Hematopoietic multipotent progenitor cell treated with erythropoietin and hydrocortisone succinate and interleukin-3 and kit ligand, for 4 days (in vitro differentiated cells): ENCODE measurements around the gene RNF103.
A peak's percentile ranks its signal among the peaks of the same experiment; 100 is the strongest.
"Not testable (repeated sequence)": the region's sequence is repeated elsewhere in the genome, so short reads cannot be mapped to it uniquely, and the experiment has no call there.

Experiments
- DNase-seq: peaks from one replicate; pipeline ENCODE4 v3.0.0-alpha.2; 2015

Gene RNF103

DNA sequence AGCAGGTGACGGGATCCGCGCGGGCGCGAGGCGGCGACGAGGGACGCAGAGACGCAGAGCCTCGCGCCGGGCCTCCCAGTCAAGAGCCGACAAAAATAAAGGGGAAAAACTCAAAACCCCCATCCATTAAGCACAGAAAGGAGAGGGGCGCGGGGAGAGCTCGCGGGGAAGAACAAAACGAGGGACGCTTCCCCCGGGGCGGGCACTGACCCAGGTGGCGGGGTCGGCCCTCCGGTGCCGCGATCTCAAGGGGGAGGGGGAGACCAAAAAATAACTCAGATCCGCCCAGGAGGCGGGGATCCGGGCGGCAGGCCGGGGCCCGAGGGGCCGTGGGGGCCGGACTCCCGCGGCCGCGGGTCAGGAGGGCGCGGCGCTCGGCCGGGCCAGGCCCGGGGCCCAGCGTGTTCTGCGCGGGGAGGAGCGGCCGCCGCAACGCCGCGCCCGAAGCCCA, 597 bp downstream of the RNF103 start:
- peak; percentile 79 for DNase-seq

GRCh38 chr2:86622519-86623042, 1.1 kb downstream of the RNF103 start:
- peak; percentile 68 for DNase-seq

DNA sequence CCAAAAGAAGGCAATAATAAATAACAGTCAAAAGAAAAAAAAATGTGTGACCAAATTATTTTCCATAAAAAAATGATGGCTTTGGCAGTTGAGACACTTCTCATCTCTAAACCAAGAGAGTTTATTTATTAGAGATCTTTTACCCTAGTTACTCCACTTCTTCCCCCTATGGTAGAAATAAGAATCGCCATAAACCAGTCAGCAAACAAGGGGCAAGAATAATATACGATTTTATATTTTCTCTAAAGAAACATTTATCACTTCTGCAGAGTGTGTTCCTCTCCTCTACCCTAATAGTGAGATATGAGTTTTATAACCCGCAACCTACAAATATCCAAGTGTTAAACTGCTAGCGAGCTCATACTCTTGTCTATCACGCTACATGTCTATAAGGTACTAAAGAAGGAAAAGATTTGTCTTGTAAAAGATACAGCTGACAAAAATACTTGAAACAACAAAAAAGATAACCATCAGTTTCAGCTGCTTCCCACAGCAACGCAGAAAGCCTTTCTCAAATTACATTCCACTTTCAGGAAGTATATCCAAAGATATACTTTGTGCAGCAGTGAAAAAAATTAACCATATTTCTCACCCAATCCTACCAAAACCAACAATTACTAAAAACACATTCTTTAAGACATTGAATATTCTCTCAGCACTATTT, 2.3 kb downstream of the RNF103 start:
- peak; percentile 56 for DNase-seq

DNA sequence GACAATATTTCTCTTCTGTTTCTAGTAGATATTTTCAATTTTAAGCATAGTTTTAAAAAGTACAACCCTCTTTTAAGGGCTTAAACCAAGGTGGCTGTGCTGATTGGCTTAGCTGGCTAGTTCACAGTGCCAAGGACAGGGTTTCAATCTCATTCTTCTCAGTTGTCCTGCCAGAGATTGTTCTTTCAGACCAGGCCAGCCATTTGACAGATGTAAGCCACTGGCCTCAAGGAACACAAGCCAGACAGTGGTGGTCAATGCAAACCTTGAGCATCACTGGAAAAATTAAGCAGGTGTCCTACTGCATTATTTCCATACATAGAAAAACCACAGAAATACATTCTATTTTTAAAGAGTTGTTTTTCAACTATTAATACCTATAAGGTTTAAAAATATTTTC, 5.9 kb downstream of the RNF103 start:
- DNase-seq: no peak

- no peak for DNase-seq
Measured at GRCh38 chr2:86617153-86617552, 6.5 kb downstream of the RNF103 start.

GRCh38 chr2:86616502-86616901, 7.2 kb downstream of the RNF103 start:
- DNase-seq: no peak

DNA sequence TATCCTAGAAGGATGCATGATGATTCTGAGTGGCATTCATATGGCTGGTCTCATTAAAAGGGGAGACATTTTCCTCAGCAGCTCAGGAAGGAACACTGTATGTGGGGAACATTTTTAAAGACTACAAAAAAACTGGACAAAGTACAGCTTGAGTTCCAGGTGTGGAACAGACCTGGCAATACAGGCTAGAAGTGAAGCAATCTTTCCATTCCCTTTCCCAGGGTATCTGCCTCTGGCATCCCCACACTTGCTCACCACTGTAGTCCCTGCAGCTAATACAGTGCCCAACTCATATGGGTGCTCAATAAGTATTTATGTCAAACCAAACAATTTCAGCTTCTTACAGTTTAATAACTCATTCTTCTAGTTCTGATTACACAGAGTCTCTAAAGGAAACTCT, 8.1 kb downstream of the RNF103 start:
- no peak for DNase-seq

GRCh38 chr2:86613515-86613914, 10.2 kb downstream of the RNF103 start:
- no peak for DNase-seq

GRCh38 chr2:86610871-86611270, 12.8 kb downstream of the RNF103 start:
- no peak for DNase-seq

- no peak for DNase-seq
Measured at GRCh38 chr2:86608832-86609410, 14.7 kb downstream of the RNF103 start.

- peak; percentile 39 for DNase-seq
Measured at GRCh38 chr2:86603905-86604304, 19.8 kb downstream of the RNF103 start.

DNA sequence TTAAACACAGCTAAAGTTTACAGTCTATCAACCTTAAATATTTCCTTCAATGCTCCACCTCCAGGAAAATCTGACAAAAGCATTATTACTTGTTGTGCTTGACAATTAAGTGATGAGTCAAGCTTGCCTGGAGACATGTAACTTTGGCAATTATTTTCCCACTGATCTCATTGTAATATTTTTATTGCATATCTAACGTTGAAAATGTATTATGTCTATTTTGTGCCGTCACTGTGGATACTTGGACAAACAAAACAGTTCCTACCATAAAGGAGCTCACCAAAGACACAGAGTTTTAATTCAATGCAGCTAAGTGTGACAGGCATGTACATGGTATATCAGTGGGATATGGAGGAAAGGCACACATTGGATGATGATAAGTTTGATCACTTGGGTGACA, 24.7 kb downstream of the RNF103 start:
- no peak for DNase-seq

- no peak for DNase-seq
Measured at GRCh38 chr2:86596118-86596517, 27.5 kb downstream of the RNF103 start.

- DNase-seq: no peak
Measured at GRCh38 chr2:86593266-86593665, 30.4 kb downstream of the RNF103 start.

GRCh38 chr2:86592547-86593230, 31.0 kb downstream of the RNF103 start:
- no peak for DNase-seq

DNA sequence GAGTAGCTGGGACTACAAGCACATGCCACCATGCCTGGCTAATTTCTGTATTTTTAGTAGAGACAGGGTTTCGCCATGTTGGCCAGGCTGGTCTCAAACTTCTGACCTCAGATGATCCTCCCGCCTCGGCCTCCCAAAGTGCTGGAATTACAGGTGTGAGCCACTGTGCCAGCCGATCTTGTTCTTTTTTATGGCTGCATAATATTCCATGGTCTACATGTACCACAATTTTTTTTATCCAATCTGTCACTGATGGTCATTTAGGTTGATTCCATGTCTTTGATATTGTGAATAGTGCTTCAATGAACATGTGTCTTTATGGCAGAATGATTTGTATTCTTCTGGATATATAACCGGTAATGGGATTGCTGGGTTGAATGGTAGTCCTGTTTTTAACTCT, 34.0 kb downstream of the RNF103 start:
- DNase-seq: not testable (repeated sequence)

DNA sequence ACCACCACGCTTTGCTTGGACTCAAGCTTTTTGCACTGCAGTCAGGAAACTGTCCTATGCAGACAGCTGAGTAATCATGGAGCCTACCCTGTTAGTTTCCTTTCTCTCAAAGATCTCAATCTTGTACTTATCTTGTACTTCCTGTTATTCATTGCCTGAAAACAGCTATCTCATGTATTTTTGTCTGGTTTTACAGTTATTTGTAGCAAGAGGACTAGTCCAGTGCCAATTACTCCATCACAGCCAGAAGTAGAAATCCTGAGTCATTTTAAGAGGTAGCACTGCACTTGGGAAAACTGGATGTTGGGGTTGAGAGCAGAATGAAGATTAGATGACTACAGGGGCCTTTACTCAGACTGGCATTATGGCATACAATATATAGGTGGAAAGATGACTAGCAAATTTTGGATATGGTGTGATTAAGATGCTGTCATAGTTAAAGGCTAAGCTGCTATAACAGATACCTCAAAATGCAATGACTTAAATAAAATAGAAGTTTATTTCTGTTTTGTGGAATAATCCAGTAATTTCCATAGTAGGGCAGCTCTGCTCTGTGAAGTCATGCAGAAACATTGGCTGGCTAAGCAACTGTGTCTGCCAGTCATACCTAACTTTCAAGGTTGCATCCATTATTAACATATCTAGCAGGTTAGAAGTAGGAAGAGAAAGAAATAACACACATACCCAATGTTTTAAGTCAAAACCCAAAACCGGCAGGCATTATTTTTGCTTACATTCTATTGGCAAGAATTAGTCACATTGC, 39.3 kb downstream of the RNF103 start:
- peak; percentile 81 for DNase-seq

- DNase-seq: no peak
Measured at GRCh38 chr2:86580560-86580959, 43.1 kb downstream of the RNF103 start.

- DNase-seq: no peak
Measured at GRCh38 chr2:86577817-86578456, 45.7 kb downstream of the RNF103 start.

- DNase-seq: peak; percentile 39
Measured at GRCh38 chr2:86570059-86570458, 53.6 kb downstream of the RNF103 start.

DNA sequence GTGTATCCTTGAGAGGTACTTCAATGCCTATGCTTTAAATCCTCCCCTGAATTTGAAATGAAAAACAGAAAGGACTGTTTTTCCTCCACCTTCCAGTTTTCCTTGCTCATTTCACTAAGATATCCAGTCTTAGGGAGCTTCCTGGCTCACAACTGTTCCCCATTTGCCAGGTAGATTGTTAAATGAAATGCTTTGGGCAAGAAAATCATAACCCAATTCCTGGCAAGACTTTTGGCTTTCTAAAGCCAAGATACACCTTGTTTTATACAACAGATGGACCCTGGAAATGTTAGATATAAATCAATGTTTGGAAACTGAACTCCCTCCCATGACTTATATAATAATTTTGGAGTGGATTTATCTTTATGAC, 56.9 kb downstream of the RNF103 start:
- DNase-seq: no peak

GRCh38 chr2:86566158-86566820, 57.4 kb downstream of the RNF103 start:
- DNase-seq: no peak
